HG03064 (cell line): ENCODE data around the gene NRG3.

Experiments
- ATAC-seq: cut with Tn5 transposase; IDR thresholded peaks from one replicate; pipeline ENCODE4 v1.9.1; 2021; ENCODE audit warnings: low read depth; ENCODE audit not compliant: unreplicated experiment

Gene NRG3

GRCh38 chr10:81877596-81877995 is 2.6 kb downstream of the NRG3 start:
- no peak for ATAC-seq

- no peak for ATAC-seq
These were observed 7.0 kb downstream of the NRG3 start for GRCh38 chr10:81882011-81882410.

- no peak for ATAC-seq
These were observed 9.9 kb downstream of the NRG3 start for GRCh38 chr10:81884856-81885255.

GRCh38 chr10:81885491-81885890 is 10.5 kb downstream of the NRG3 start:
- no peak for ATAC-seq

- ATAC-seq, result no peak
These were observed 11.9 kb downstream of the NRG3 start for GRCh38 chr10:81886939-81887338.

GRCh38 chr10:81889181-81889769 is 14.3 kb downstream of the NRG3 start:
- ATAC-seq, result no peak

GRCh38 chr10:81894616-81895015 is 19.6 kb downstream of the NRG3 start:
- no peak for ATAC-seq

- no peak for ATAC-seq
These were observed 23.5 kb downstream of the NRG3 start for GRCh38 chr10:81898518-81898917.

- no peak for ATAC-seq
These were observed 26.0 kb downstream of the NRG3 start for GRCh38 chr10:81900989-81901388.

GRCh38 chr10:81903472-81903871 is 28.5 kb downstream of the NRG3 start:
- ATAC-seq, result no peak

- ATAC-seq, result no peak
These were observed 30.2 kb downstream of the NRG3 start for GRCh38 chr10:81905161-81905560.

- ATAC-seq, result no peak
These were observed 34.5 kb downstream of the NRG3 start for GRCh38 chr10:81909453-81909852.

GRCh38 chr10:81911328-81911727 is 36.3 kb downstream of the NRG3 start:
- no peak for ATAC-seq

GRCh38 chr10:81914736-81915503 is 39.9 kb downstream of the NRG3 start:
- no peak for ATAC-seq

- no peak for ATAC-seq
These were observed 40.5 kb downstream of the NRG3 start for GRCh38 chr10:81915504-81915897.

GRCh38 chr10:81917666-81918065 is 42.7 kb downstream of the NRG3 start:
- no peak for ATAC-seq

GRCh38 chr10:81918766-81919165 is 43.8 kb downstream of the NRG3 start:
- ATAC-seq, result no peak

GRCh38 chr10:81920213-81920829 is 45.3 kb downstream of the NRG3 start:
- no peak for ATAC-seq

GRCh38 chr10:81928119-81928518 is 53.1 kb downstream of the NRG3 start:
- ATAC-seq, result no peak

- no peak for ATAC-seq
These were observed 68.6 kb downstream of the NRG3 start for GRCh38 chr10:81943583-81943982.

- no peak for ATAC-seq
These were observed 69.6 kb downstream of the NRG3 start for GRCh38 chr10:81944609-81945008.

GRCh38 chr10:81949283-81949682 is 74.3 kb downstream of the NRG3 start:
- no peak for ATAC-seq
